Hematopoietic multipotent progenitor cell treated with erythropoietin and hydrocortisone succinate and interleukin-3 and kit ligand, for 15 days (in vitro differentiated cells): ENCODE measurements around the gene RAP2A.

Source experiments
- DNase-seq: peaks from one replicate; pipeline ENCODE4 v3.0.0-alpha.2; 2015; ENCODE audit warnings: low spot score

RAP2A gene

GRCh38 chr13:97448503-97449251 lies 14.7 kb downstream of the RAP2A start:
- no peak for DNase-seq

GRCh38 chr13:97454699-97455098 lies 20.7 kb downstream of the RAP2A start:
- DNase-seq: no peak

GRCh38 chr13:97456047-97456446 lies 22.1 kb downstream of the RAP2A start:
- no peak for DNase-seq

GRCh38 chr13:97459215-97459777 lies 25.3 kb downstream of the RAP2A start:
- no peak for DNase-seq

- DNase-seq: no peak
Measured at GRCh38 chr13:97460004-97460775, 26.2 kb downstream of the RAP2A start.

- no peak for DNase-seq
Measured at GRCh38 chr13:97460853-97461252, 26.9 kb downstream of the RAP2A start.

GRCh38 chr13:97464561-97464960 lies 30.6 kb downstream of the RAP2A start:
- no peak for DNase-seq

GRCh38 chr13:97466722-97467121 lies 32.8 kb downstream of the RAP2A start:
- DNase-seq: no peak

- DNase-seq: no peak
Measured at GRCh38 chr13:97468331-97468730, 34.4 kb downstream of the RAP2A start.

- no peak for DNase-seq
Measured at GRCh38 chr13:97471711-97472110, 37.7 kb downstream of the RAP2A start.

- DNase-seq: no peak
Measured at GRCh38 chr13:97474349-97474980, 40.5 kb downstream of the RAP2A start.

GRCh38 chr13:97475011-97475410 lies 41.0 kb downstream of the RAP2A start:
- DNase-seq: no peak

GRCh38 chr13:97477844-97478243 lies 43.9 kb downstream of the RAP2A start:
- DNase-seq: no peak

- DNase-seq: no peak
Measured at GRCh38 chr13:97478247-97478646, 44.3 kb downstream of the RAP2A start.

- DNase-seq: no peak
Measured at GRCh38 chr13:97483465-97483864, 49.5 kb downstream of the RAP2A start.

- no peak for DNase-seq
Measured at GRCh38 chr13:97484301-97484700, 50.3 kb downstream of the RAP2A start.

- no peak for DNase-seq
Measured at GRCh38 chr13:97485320-97485719, 51.4 kb downstream of the RAP2A start.

- DNase-seq: no peak
Measured at GRCh38 chr13:97490702-97491307, 56.8 kb downstream of the RAP2A start.

GRCh38 chr13:97491452-97491851 lies 57.5 kb downstream of the RAP2A start:
- no peak for DNase-seq

- no peak for DNase-seq
Measured at GRCh38 chr13:97492257-97492656, 58.3 kb downstream of the RAP2A start.

GRCh38 chr13:97492684-97493371 lies 58.9 kb downstream of the RAP2A start:
- no peak for DNase-seq

- DNase-seq: no peak
Measured at GRCh38 chr13:97493456-97493855, 59.5 kb downstream of the RAP2A start.
